D341Med (cell line): ENCODE data around the gene SOX1.

ENCODE experiments used
- DNase-seq: peaks from one replicate; pipeline ENCODE4 v3.0.0; 2012; ENCODE audit warnings: low spot score

SOX1 gene

GRCh38 chr13:112058941-112059340 lies 8.0 kb upstream of the SOX1 start:
- no peak for DNase-seq

- DNase-seq: no peak
Observed at GRCh38 chr13:112059457-112060281, 7.3 kb upstream of the SOX1 start.

GRCh38 chr13:112060282-112060830 lies 6.6 kb upstream of the SOX1 start:
- DNase-seq: no peak

GRCh38 chr13:112060899-112061366 lies 6.0 kb upstream of the SOX1 start:
- DNase-seq: no peak

GRCh38 chr13:112061367-112062061 lies 5.4 kb upstream of the SOX1 start:
- DNase-seq: no peak

GRCh38 chr13:112062072-112062567 lies 4.8 kb upstream of the SOX1 start:
- DNase-seq: no peak

- DNase-seq: no peak
Observed at GRCh38 chr13:112062571-112063570, 4.1 kb upstream of the SOX1 start.

- no peak for DNase-seq
Observed at GRCh38 chr13:112063807-112064206, 3.1 kb upstream of the SOX1 start.

GRCh38 chr13:112064222-112064621 lies 2.7 kb upstream of the SOX1 start:
- DNase-seq: no peak

GRCh38 chr13:112065521-112065866 lies 1.5 kb upstream of the SOX1 start:
- DNase-seq: no peak

GRCh38 chr13:112065867-112066623 lies 904 bp upstream of the SOX1 start:
- no peak for DNase-seq

- DNase-seq: no peak
Observed at GRCh38 chr13:112066624-112067004, 335 bp upstream of the SOX1 start.

GRCh38 chr13:112067871-112068539 lies 1.1 kb downstream of the SOX1 start:
- DNase-seq: no peak

- DNase-seq: no peak
Observed at GRCh38 chr13:112068540-112069060, 1.7 kb downstream of the SOX1 start.

- DNase-seq: no peak
Observed at GRCh38 chr13:112069061-112069844, 2.3 kb downstream of the SOX1 start.

GRCh38 chr13:112069845-112070251 lies 2.9 kb downstream of the SOX1 start:
- no peak for DNase-seq

GRCh38 chr13:112071102-112071722 lies 4.3 kb downstream of the SOX1 start:
- no peak for DNase-seq

- no peak for DNase-seq
Observed at GRCh38 chr13:112071723-112072533, 5.0 kb downstream of the SOX1 start.
